Endodermal cell (in vitro differentiated cells): Measurements from ENCODE around the gene DSCAML1. TPM values are rescaled to one million over a fixed set of nuclear protein-coding genes. Genes with fewer than 3 reads are reported as not detected.

Experiments
- DNase-seq: peaks from one replicate; pipeline ENCODE4 v3.0.0-alpha.2; 2017
- H3K27ac ChIP-seq: 2 replicates; pipeline ENCODE4 v1.5.1; 2013; ENCODE audit warnings: mild to moderate bottlenecking, low read depth, low read length, moderate library complexity
- H3K27me3 ChIP-seq: 2 replicates; pipeline ENCODE4 v1.6.1; 2013; ENCODE audit warnings: mild to moderate bottlenecking, low read length, moderate library complexity; ENCODE audit not compliant: insufficient read depth, control insufficient read depth, poor library complexity, severe bottlenecking
- H3K36me3 ChIP-seq: 2 replicates; pipeline ENCODE4 v1.7.0; 2013; ENCODE audit warnings: mild to moderate bottlenecking, low read length, moderate library complexity; ENCODE audit not compliant: control insufficient read depth, insufficient read depth
- H3K4me1 ChIP-seq: one replicate; pipeline ENCODE4 v1.7.0; 2013; ENCODE audit warnings: low read length; ENCODE audit not compliant: control insufficient read depth, insufficient read depth
- H3K4me3 ChIP-seq: 2 replicates; pipeline ENCODE4 v1.5.1; 2013; ENCODE audit warnings: mild to moderate bottlenecking, low read length, moderate library complexity
- H3K9ac ChIP-seq: 2 replicates; pipeline ENCODE4 v1.6.1; 2013; ENCODE audit warnings: mild to moderate bottlenecking, low read length, moderate library complexity; ENCODE audit not compliant: poor library complexity, severe bottlenecking; ENCODE audit errors: extremely low read depth
- H3K9me3 ChIP-seq: 2 replicates; pipeline ENCODE4 v1.6.1; 2013; ENCODE audit warnings: mild to moderate bottlenecking, low read length, moderate library complexity; ENCODE audit not compliant: control insufficient read depth
- H3K27ac Mint-ChIP-seq: 2 replicates; pipeline ENCODE4 v1.8.0; 2020; ENCODE audit warnings: mixed read lengths
- H3K27me3 Mint-ChIP-seq: 2 replicates; pipeline ENCODE4 v1.8.0; 2021; ENCODE audit warnings: mild to moderate bottlenecking, mixed read lengths; ENCODE audit not compliant: insufficient read depth
- H3K36me3 Mint-ChIP-seq: 2 replicates; pipeline ENCODE4 v1.8.0; 2020; ENCODE audit warnings: low read depth, mixed read lengths
- H3K4me1 Mint-ChIP-seq: 2 replicates; pipeline ENCODE4 v1.8.0; 2020; ENCODE audit warnings: mixed read lengths
- H3K4me3 Mint-ChIP-seq: 2 replicates; pipeline ENCODE4 v1.8.0; 2020; ENCODE audit warnings: mild to moderate bottlenecking, moderate library complexity, mixed read lengths
- H3K9me3 Mint-ChIP-seq: 2 replicates; pipeline ENCODE4 v1.8.0; 2020; ENCODE audit warnings: mild to moderate bottlenecking, mixed read lengths
- CTCF ChIP-seq: fragments of 200-600 bp; sonication (generic); conservative IDR thresholded peaks from 2 replicates; pipeline ENCODE4 v1.5.0; 2021; ENCODE audit warnings: antibody characterized with exemption, mild to moderate bottlenecking
- WGBS, 2 experiments: methylation state at CpG; one replicate each; pipeline versions ENCODE4 v1.1.5 to v1.1.7; 2013; ENCODE audit warnings: missing lambda C conversion rate in 2 of 2, mixed read lengths in 1 of 2; ENCODE audit not compliant: insufficient coverage in 1 of 2, insufficient read length in 1 of 2; 5-methylcytosine and 5-hydroxymethylcytosine counted together
- total RNA-seq, 2 donors: library from RNA; stranded (reverse); fragmentation: NEBNext Ultra II Directional in 1 of 2; extraction: Animal tissue kit (Norgen Biotek cat#: 25700) in 1 of 2; gene quantifications; 2 replicates in 1 of 2; 3 replicates in 1 of 2; pipeline ENCODE4 v1.2.1, GENCODE V29; 2021

Gene DSCAML1
- total RNA-seq, 2 donors from 2014 or later, result 5.6 to 10.9 TPM

GRCh38 chr11:117501237-117501898, 295.6 kb downstream of the DSCAML1 start:
- no peak for DNase-seq
- Mint-ChIP-seq H3K27ac (no peak overlapping the region), H3K9me3 (no peaks in the 10 kb centered on the region), H3K4me1 (peaks cover 12% of the 10 kb centered on the region), H3K4me3 (no peak overlapping the region), H3K36me3 (no peaks in the 10 kb centered on the region), H3K27me3 (peaks cover 7% of the 10 kb centered on the region)
- WGBS, 2 experiments, result 93 to 95% methylated on average over 11 to 14 of the region's 14 CpGs
- H3K27me3 ChIP-seq, result peaks cover 37% of the 10 kb centered on the region
- H3K36me3 ChIP-seq, result no peaks in the 10 kb centered on the region
- H3K4me3 ChIP-seq, result no peak overlapping the region
- TF ChIP-seq CTCF, result no peak
- H3K27ac ChIP-seq, result no peak overlapping the region
- H3K9me3 ChIP-seq, result no peaks in the 10 kb centered on the region
- H3K9ac ChIP-seq, result no peak overlapping the region
- H3K4me1 ChIP-seq, result peaks cover 4% of the 10 kb centered on the region

- WGBS, 2 experiments, result 92 to 98% methylated on average over 6 of the region's 6 CpGs
- peaks cover 37% of the 10 kb centered on the region for H3K27me3 ChIP-seq
- peaks cover 8% of the 10 kb centered on the region for H3K27me3 Mint-ChIP-seq
These were observed 298.2 kb downstream of the DSCAML1 start for GRCh38 chr11:117498791-117499190.

GRCh38 chr11:117497206-117497951, 299.6 kb downstream of the DSCAML1 start:
- Histone ChIP-seq H3K27me3 (peaks cover 27% of the 10 kb centered on the region), H3K4me3 (no peak overlapping the region), H3K9ac (no peak overlapping the region), H3K9me3 (no peaks in the 10 kb centered on the region), H3K36me3 (no peaks in the 10 kb centered on the region), H3K27ac (no peak overlapping the region), H3K4me1 (peaks cover 10% of the 10 kb centered on the region)
- H3K9me3 Mint-ChIP-seq, result no peaks in the 10 kb centered on the region
- DNase-seq, result no peak
- H3K27me3 Mint-ChIP-seq, result peaks cover 7% of the 10 kb centered on the region
- no peak overlapping the region for H3K27ac Mint-ChIP-seq
- H3K4me3 Mint-ChIP-seq, result no peak overlapping the region
- WGBS, 2 experiments, result 84 to 95% methylated on average over 10 to 11 of the region's 11 CpGs
- H3K4me1 Mint-ChIP-seq, result peaks cover 19% of the 10 kb centered on the region
- TF ChIP-seq CTCF, result no peak
- no peaks in the 10 kb centered on the region for H3K36me3 Mint-ChIP-seq

More at GRCh38 chr11:117498791-117499190, 298.2 kb downstream of the DSCAML1 start:
- Mint-ChIP-seq H3K4me3 (no peak overlapping the region), H3K36me3 (no peaks in the 10 kb centered on the region), H3K4me1 (peaks cover 18% of the 10 kb centered on the region), H3K9me3 (no peaks in the 10 kb centered on the region), H3K27ac (no peak overlapping the region)
- no peaks in the 10 kb centered on the region for H3K9me3 ChIP-seq
- no peaks in the 10 kb centered on the region for H3K36me3 ChIP-seq
- no peak overlapping the region for H3K9ac ChIP-seq
- H3K27ac ChIP-seq, result no peak overlapping the region
- H3K4me1 ChIP-seq, result peaks cover 9% of the 10 kb centered on the region
- DNase-seq, result no peak
- no peak overlapping the region for H3K4me3 ChIP-seq
- TF ChIP-seq CTCF, result no peak
